ENCODE results near the gene IFITM1.
"Not testable (repeated sequence)": the region's sequence is repeated elsewhere in the genome, so short reads cannot be mapped to it uniquely, and the experiment has no call there.

Gene IFITM1

GRCh38 chr11:313304-313786 is 495 bp upstream of the IFITM1 start:
- Histone ChIP-seq H3K4me1 (ENCODE audit: control insufficient read depth, insufficient read depth, low read length, poor library complexity, severe bottlenecking) (peaks cover 36% of the 10 kb centered on the region), H3K4me3 (ENCODE audit: extremely low read depth, insufficient read depth, low read length, poor library complexity, severe bottlenecking) (no peak overlapping the region), H3K27ac (ENCODE audit: low read depth, low read length, severe bottlenecking) (peak overlapping the region; percentile 43)

GRCh38 chr11:314554-314875 is 675 bp downstream of the IFITM1 start:
- WGBS, 2 experiments (ENCODE audit: insufficient coverage in 2 of 2) = no CpG with 5 or more reads among the region's 6 CpGs
- not testable (repeated sequence) for H3K9me3 ChIP-seq (ENCODE audit: control insufficient read depth, low read length); H3K27ac ChIP-seq (ENCODE audit: low read depth, low read length, severe bottlenecking); H3K36me3 ChIP-seq (ENCODE audit: control insufficient read depth, insufficient read depth, low read length)
- peaks cover 32% of the 10 kb centered on the region for H3K4me1 ChIP-seq (ENCODE audit: control insufficient read depth, insufficient read depth, low read length, poor library complexity, severe bottlenecking)
- H3K4me3 ChIP-seq (ENCODE audit: extremely low read depth, insufficient read depth, low read length, poor library complexity, severe bottlenecking) = peak overlapping the region; percentile 28

More at GRCh38 chr11:313304-313786, 495 bp upstream of the IFITM1 start:
- H3K36me3 ChIP-seq (ENCODE audit: control insufficient read depth, insufficient read depth, low read length) = no peaks in the 10 kb centered on the region
- H3K9me3 ChIP-seq (ENCODE audit: control insufficient read depth, low read length) = no peaks in the 10 kb centered on the region
- WGBS, 2 experiments (ENCODE audit: insufficient coverage in 2 of 2) = 32 to 47% methylated on average over 8 of the region's 8 CpGs

GRCh38 chr11:315051-315481 is 1.2 kb downstream of the IFITM1 start:
- 44 to 56% methylated on average over 7 to 9 of the region's 9 CpGs for WGBS, 2 experiments (ENCODE audit: insufficient coverage in 2 of 2)
- Histone ChIP-seq H3K4me1 (ENCODE audit: control insufficient read depth, insufficient read depth, low read length, poor library complexity, severe bottlenecking) (peaks cover 36% of the 10 kb centered on the region), H3K36me3 (ENCODE audit: control insufficient read depth, insufficient read depth, low read length) (no peaks in the 10 kb centered on the region), H3K4me3 (ENCODE audit: extremely low read depth, insufficient read depth, low read length, poor library complexity, severe bottlenecking) (peak overlapping the region; percentile 28), H3K9me3 (ENCODE audit: control insufficient read depth, low read length) (no peaks in the 10 kb centered on the region), H3K27ac (ENCODE audit: low read depth, low read length, severe bottlenecking) (no peak overlapping the region)

GRCh38 chr11:315516-315994 is 1.7 kb downstream of the IFITM1 start:
- Histone ChIP-seq H3K27ac (ENCODE audit: low read depth, low read length, severe bottlenecking) (no peak overlapping the region), H3K4me1 (ENCODE audit: control insufficient read depth, insufficient read depth, low read length, poor library complexity, severe bottlenecking) (peaks cover 36% of the 10 kb centered on the region), H3K4me3 (ENCODE audit: extremely low read depth, insufficient read depth, low read length, poor library complexity, severe bottlenecking) (peak overlapping the region; percentile 18), H3K36me3 (ENCODE audit: control insufficient read depth, insufficient read depth, low read length) (no peaks in the 10 kb centered on the region), H3K9me3 (ENCODE audit: control insufficient read depth, low read length) (no peaks in the 10 kb centered on the region)
- WGBS, 2 experiments (ENCODE audit: insufficient coverage in 2 of 2) = 18 to 24% methylated on average over 22 to 24 of the region's 32 CpGs

- 7 to 9% methylated on average over 57 to 62 of the region's 64 CpGs for WGBS, 2 experiments (ENCODE audit: insufficient coverage in 2 of 2)
- Histone ChIP-seq H3K4me1 (ENCODE audit: control insufficient read depth, insufficient read depth, low read length, poor library complexity, severe bottlenecking) (peaks cover 36% of the 10 kb centered on the region), H3K36me3 (ENCODE audit: control insufficient read depth, insufficient read depth, low read length) (no peaks in the 10 kb centered on the region), H3K4me3 (ENCODE audit: extremely low read depth, insufficient read depth, low read length, poor library complexity, severe bottlenecking) (peak overlapping the region; percentile 18), H3K9me3 (ENCODE audit: control insufficient read depth, low read length) (no peaks in the 10 kb centered on the region), H3K27ac (ENCODE audit: low read depth, low read length, severe bottlenecking) (no peak overlapping the region)
These were observed 2.3 kb downstream of the IFITM1 start for GRCh38 chr11:316031-316701.

GRCh38 chr11:316891-317301 is 3.1 kb downstream of the IFITM1 start:
- Histone ChIP-seq H3K4me1 (ENCODE audit: control insufficient read depth, insufficient read depth, low read length, poor library complexity, severe bottlenecking) (peaks cover 32% of the 10 kb centered on the region), H3K4me3 (ENCODE audit: extremely low read depth, insufficient read depth, low read length, poor library complexity, severe bottlenecking) (no peak overlapping the region), H3K9me3 (ENCODE audit: control insufficient read depth, low read length) (no peaks in the 10 kb centered on the region), H3K36me3 (ENCODE audit: control insufficient read depth, insufficient read depth, low read length) (no peaks in the 10 kb centered on the region), H3K27ac (ENCODE audit: low read depth, low read length, severe bottlenecking) (no peak overlapping the region)
- WGBS, 2 experiments (ENCODE audit: insufficient coverage in 2 of 2) = 15 to 28% methylated on average over 5 to 6 of the region's 7 CpGs

GRCh38 chr11:317668-318404 is 4.0 kb downstream of the IFITM1 start:
- peaks cover 27% of the 10 kb centered on the region for H3K4me1 ChIP-seq (ENCODE audit: control insufficient read depth, insufficient read depth, low read length, poor library complexity, severe bottlenecking)
- not testable (repeated sequence) for H3K9me3 ChIP-seq (ENCODE audit: control insufficient read depth, low read length); H3K4me3 ChIP-seq (ENCODE audit: extremely low read depth, insufficient read depth, low read length, poor library complexity, severe bottlenecking); H3K36me3 ChIP-seq (ENCODE audit: control insufficient read depth, insufficient read depth, low read length); H3K27ac ChIP-seq (ENCODE audit: low read depth, low read length, severe bottlenecking)
- 48% methylated on average over 3 of the region's 30 CpGs; no CpG with 5 or more reads in 1 of the 2 experiments for WGBS, 2 experiments (ENCODE audit: insufficient coverage in 2 of 2)

- not testable (repeated sequence) for H3K9me3 ChIP-seq (ENCODE audit: control insufficient read depth, low read length); H3K36me3 ChIP-seq (ENCODE audit: control insufficient read depth, insufficient read depth, low read length); H3K27ac ChIP-seq (ENCODE audit: low read depth, low read length, severe bottlenecking)
- WGBS, 2 experiments (ENCODE audit: insufficient coverage in 2 of 2) = 17% methylated on average over 5 of the region's 79 CpGs; no CpG with 5 or more reads in 1 of the 2 experiments
- Histone ChIP-seq H3K4me1 (ENCODE audit: control insufficient read depth, insufficient read depth, low read length, poor library complexity, severe bottlenecking) (peaks cover 20% of the 10 kb centered on the region), H3K4me3 (ENCODE audit: extremely low read depth, insufficient read depth, low read length, poor library complexity, severe bottlenecking) (peak overlapping the region; percentile 35)
These were observed 4.7 kb downstream of the IFITM1 start for GRCh38 chr11:318405-319120.

GRCh38 chr11:319121-319887 is 5.5 kb downstream of the IFITM1 start:
- not testable (repeated sequence) for H3K27ac ChIP-seq (ENCODE audit: low read depth, low read length, severe bottlenecking); H3K9me3 ChIP-seq (ENCODE audit: control insufficient read depth, low read length); H3K36me3 ChIP-seq (ENCODE audit: control insufficient read depth, insufficient read depth, low read length)
- Histone ChIP-seq H3K4me1 (ENCODE audit: control insufficient read depth, insufficient read depth, low read length, poor library complexity, severe bottlenecking) (peaks cover 16% of the 10 kb centered on the region), H3K4me3 (ENCODE audit: extremely low read depth, insufficient read depth, low read length, poor library complexity, severe bottlenecking) (peak overlapping the region; percentile 35)
- WGBS, 2 experiments (ENCODE audit: insufficient coverage in 2 of 2) = 64% methylated on average over 13 of the region's 29 CpGs

- not testable (repeated sequence) for H3K36me3 ChIP-seq (ENCODE audit: control insufficient read depth, insufficient read depth, low read length); H3K9me3 ChIP-seq (ENCODE audit: control insufficient read depth, low read length); H3K27ac ChIP-seq (ENCODE audit: low read depth, low read length, severe bottlenecking)
- WGBS, 2 experiments (ENCODE audit: insufficient coverage in 2 of 2) = no CpG with 5 or more reads among the region's 10 CpGs
- H3K4me3 ChIP-seq (ENCODE audit: extremely low read depth, insufficient read depth, low read length, poor library complexity, severe bottlenecking) = peak overlapping the region; percentile 43
- peaks cover 19% of the 10 kb centered on the region for H3K4me1 ChIP-seq (ENCODE audit: control insufficient read depth, insufficient read depth, low read length, poor library complexity, severe bottlenecking)
These were observed 6.0 kb downstream of the IFITM1 start for GRCh38 chr11:319888-320273.
